Body of pancreas (tissue), 4 donors: ENCODE measurements around the gene PAK5. TPM values are rescaled to one million over a fixed set of nuclear protein-coding genes. Genes with fewer than 3 reads are reported as not detected.

Experiments
- ATAC-seq: fragments of 150-250 bp; one replicate; pipeline ENCODE4 v1.9.1; 2016
- DNase-seq, 4 donors: peaks; one replicate each; pipeline ENCODE4 v3.0.0-alpha.2; 2019
- H3K27ac ChIP-seq, 4 donors: fragments of 200-600 bp; sonication (generic); 1 replicate in 3 of 4; 2 replicates in 1 of 4; pipeline versions ENCODE4 v1.5.1 to v1.6.1; 2016 to 2019; ENCODE audit warnings: mild to moderate bottlenecking in 1 of 4, mixed read lengths in 1 of 4, moderate library complexity in 1 of 4
- H3K27me3 ChIP-seq, 2 donors: fragments of 200-600 bp; sonication (generic); one replicate each; pipeline ENCODE4 v1.6.0; 2016; ENCODE audit warnings: mild to moderate bottlenecking in 1 of 2
- H3K36me3 ChIP-seq, 2 donors: fragments of 200-600 bp; sonication (generic); replicated peaks in 1 of 2; 2 replicates each; pipeline ENCODE4 v1.5.1; 2016; ENCODE audit warnings: low read depth in 2 of 2; ENCODE audit not compliant: insufficient read depth in 1 of 2
- H3K4me1 ChIP-seq: fragments of 200-600 bp; sonication (generic); one replicate; pipeline ENCODE4 v1.6.0; 2016
- H3K4me3 ChIP-seq, 2 donors: fragments of 200-600 bp; sonication (generic); 1 replicate in 1 of 2; 2 replicates in 1 of 2; pipeline ENCODE4 v1.5.1; 2016 to 2019
- H3K9me3 ChIP-seq, 3 donors: fragments of 200-600 bp; sonication (generic); 1 replicate in 2 of 3; 2 replicates in 1 of 3; pipeline ENCODE4 v1.5.1; 2016
- POLR2A ChIP-seq, 3 donors: fragments of 450-650 bp; IDR thresholded peaks; one replicate each; pipeline ENCODE4 v1.6.1; 2016; ENCODE audit warnings: antibody characterized with exemption in 3 of 3, mild to moderate bottlenecking in 2 of 3
- WGBS, 2 donors: methylation state at CpG; one replicate each; pipeline ENCODE4 v1.1.5; 2017; 5-methylcytosine and 5-hydroxymethylcytosine counted together
- intact Hi-C: fragments of 100-400 bp; cut with DNase I; formaldehyde crosslinking; loops from one replicate; pipeline ENCODE4 v1.15.1; 2023
- total RNA-seq, 2 donors: library from RNA; depleted of rRNA; stranded (reverse); fragments of >200 nt; gene quantifications; one replicate each; pipeline ENCODE4 v1.1.0, GENCODE V29; 2016
- TF ChIP-seq, protein P1 (sequence below), 7 experiments: fragments of 450-650 bp in 4 of 7; fragments of 200-600 bp in 3 of 7; sonication (generic) in 3 of 7; IDR thresholded peaks; one replicate each; pipeline ENCODE4 v1.5.1; 2016 to 2019; ENCODE audit warnings: antibody characterized with exemption in 7 of 7

The PAK5 gene
- total RNA-seq, 2 donors from 2014 or later = 0.33 to 0.52 TPM

DNA sequence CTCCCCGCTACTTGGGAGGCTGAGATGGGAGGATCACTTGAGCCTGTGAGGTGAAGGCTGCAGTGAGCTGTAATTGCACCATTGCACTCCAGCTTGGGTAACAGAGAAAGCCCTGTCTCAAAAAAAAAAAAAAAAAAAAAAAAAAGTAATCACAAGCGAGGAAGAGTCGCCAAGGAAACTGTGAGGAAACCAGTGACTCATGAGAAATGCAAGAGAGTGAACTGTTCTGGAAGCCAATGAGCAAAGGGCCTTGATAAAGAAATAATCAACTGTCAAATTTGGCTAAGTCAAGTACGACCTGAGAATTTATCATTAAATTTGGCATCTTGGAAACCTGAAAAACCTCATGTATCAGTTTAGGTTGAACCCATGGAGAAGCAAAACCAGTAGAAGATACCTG, 340.6 kb downstream of the PAK5 start:
- H3K4me3 ChIP-seq = no peak overlapping the region
- H3K27ac ChIP-seq = no peak overlapping the region
- DNase-seq = no peak
- intact Hi-C loops = no loop called here
- no peak for ATAC-seq
- H3K9me3 ChIP-seq = no peaks in the 10 kb centered on the region
- 71 to 74% methylated on average over 4 of the region's 4 CpGs for WGBS, 2 donors
- H3K36me3 ChIP-seq = no peaks in the 10 kb centered on the region
- H3K4me1 ChIP-seq = no peaks in the 10 kb centered on the region
- H3K27me3 ChIP-seq = no peaks in the 10 kb centered on the region
- TF ChIP-seq POLR2A (IDR thresholded peaks at IDR 0.05) = no peak
- TF ChIP-seq, protein P1, sequence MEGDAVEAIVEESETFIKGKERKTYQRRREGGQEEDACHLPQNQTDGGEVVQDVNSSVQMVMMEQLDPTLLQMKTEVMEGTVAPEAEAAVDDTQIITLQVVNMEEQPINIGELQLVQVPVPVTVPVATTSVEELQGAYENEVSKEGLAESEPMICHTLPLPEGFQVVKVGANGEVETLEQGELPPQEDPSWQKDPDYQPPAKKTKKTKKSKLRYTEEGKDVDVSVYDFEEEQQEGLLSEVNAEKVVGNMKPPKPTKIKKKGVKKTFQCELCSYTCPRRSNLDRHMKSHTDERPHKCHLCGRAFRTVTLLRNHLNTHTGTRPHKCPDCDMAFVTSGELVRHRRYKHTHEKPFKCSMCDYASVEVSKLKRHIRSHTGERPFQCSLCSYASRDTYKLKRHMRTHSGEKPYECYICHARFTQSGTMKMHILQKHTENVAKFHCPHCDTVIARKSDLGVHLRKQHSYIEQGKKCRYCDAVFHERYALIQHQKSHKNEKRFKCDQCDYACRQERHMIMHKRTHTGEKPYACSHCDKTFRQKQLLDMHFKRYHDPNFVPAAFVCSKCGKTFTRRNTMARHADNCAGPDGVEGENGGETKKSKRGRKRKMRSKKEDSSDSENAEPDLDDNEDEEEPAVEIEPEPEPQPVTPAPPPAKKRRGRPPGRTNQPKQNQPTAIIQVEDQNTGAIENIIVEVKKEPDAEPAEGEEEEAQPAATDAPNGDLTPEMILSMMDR (IDR thresholded peaks at IDR 0.05) = no peak

DNA sequence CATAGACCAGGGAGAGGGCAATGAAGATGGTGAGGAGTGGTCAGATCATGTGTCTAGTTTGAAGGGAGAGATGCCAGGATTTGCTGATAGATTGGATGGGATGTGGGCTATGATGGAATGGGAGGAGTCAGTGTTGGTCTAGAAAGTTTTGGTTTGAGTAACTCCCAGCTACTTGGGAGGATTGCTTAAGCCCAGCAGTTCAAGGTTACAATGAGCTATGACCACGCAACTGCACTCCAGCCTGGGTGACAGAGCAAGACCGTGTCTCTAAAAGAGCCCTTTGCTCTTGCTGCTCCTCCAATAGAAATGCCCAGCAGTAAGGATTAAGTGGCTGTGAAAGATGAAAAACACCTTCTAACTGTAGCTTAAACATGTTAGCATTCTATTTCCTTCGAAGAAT, 342.7 kb downstream of the PAK5 start:
- H3K4me3 ChIP-seq = no peak overlapping the region
- no peaks in the 10 kb centered on the region for H3K27me3 ChIP-seq
- no peaks in the 10 kb centered on the region for H3K4me1 ChIP-seq
- intact Hi-C loops = no loop called here
- H3K27ac ChIP-seq = no peak overlapping the region
- DNase-seq = no peak
- no peak for ATAC-seq
- 67 to 77% methylated on average over 3 of the region's 3 CpGs for WGBS, 2 donors
- no peaks in the 10 kb centered on the region for H3K9me3 ChIP-seq
- no peak for TF ChIP-seq POLR2A (IDR thresholded peaks at IDR 0.05)
- TF ChIP-seq, protein P1 (IDR thresholded peaks at IDR 0.05) = no peak
- no peaks in the 10 kb centered on the region for H3K36me3 ChIP-seq

DNA sequence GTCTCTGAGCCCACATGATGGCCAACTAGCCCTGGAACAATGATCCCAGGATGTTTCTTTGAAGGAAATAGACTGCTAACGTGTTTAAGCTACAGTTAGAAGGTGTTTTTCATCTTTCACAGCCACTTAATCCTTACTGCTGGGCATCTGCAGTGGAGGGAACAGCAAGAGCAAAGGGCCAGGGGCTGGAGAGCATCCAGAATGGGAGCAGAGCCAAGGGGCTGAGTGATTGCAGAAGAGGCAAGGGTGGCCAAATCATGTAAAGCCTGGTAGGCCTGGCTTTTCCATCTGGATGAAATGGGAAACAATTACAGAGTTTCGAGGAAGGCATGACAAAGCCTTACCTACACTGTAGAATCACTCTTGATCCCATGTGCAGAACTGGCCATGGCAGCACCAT, 343.2 kb downstream of the PAK5 start:
- no peak overlapping the region for H3K27ac ChIP-seq
- intact Hi-C loops = no loop called here
- WGBS, 2 donors = 44 to 52% methylated on average over 2 of the region's 2 CpGs
- no peak for TF ChIP-seq POLR2A (IDR thresholded peaks at IDR 0.05)
- TF ChIP-seq, protein P1 (IDR thresholded peaks at IDR 0.05) = no peak
- H3K4me1 ChIP-seq = no peaks in the 10 kb centered on the region
- no peaks in the 10 kb centered on the region for H3K27me3 ChIP-seq
- H3K36me3 ChIP-seq = no peaks in the 10 kb centered on the region
- DNase-seq (no peak), ATAC-seq (no peak)
- H3K9me3 ChIP-seq = no peaks in the 10 kb centered on the region
- H3K4me3 ChIP-seq = no peak overlapping the region

DNA sequence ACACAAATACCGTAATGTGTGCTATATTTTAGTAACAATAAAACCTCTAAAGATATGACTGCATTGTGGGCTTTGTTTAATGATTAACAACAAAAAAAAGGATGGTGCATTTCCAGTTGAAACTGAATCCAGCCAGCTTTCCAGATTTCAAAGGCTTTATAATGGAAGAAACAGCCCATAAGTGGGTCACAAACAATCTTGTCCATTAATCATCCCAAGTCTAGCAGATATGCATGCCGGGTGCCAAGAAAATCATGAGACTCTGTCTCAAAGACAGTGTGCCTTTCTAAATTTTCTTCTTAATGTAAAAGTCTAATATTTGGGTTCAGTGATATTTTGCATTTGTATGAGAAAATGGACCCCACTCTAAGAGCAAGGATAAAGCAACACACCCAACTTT, 345.1 kb downstream of the PAK5 start:
- no peaks in the 10 kb centered on the region for H3K9me3 ChIP-seq
- DNase-seq = no peak
- TF ChIP-seq POLR2A (IDR thresholded peaks at IDR 0.05) = no peak
- TF ChIP-seq, protein P1 (IDR thresholded peaks at IDR 0.05) = no peak
- H3K4me1 ChIP-seq = no peaks in the 10 kb centered on the region
- intact Hi-C loops = no loop called here
- 28 to 35% methylated on average over 2 of the region's 2 CpGs for WGBS, 2 donors
- no peaks in the 10 kb centered on the region for H3K27me3 ChIP-seq
- no peak overlapping the region for H3K27ac ChIP-seq
- ATAC-seq = no peak
- no peak overlapping the region for H3K4me3 ChIP-seq
- no peaks in the 10 kb centered on the region for H3K36me3 ChIP-seq

DNA sequence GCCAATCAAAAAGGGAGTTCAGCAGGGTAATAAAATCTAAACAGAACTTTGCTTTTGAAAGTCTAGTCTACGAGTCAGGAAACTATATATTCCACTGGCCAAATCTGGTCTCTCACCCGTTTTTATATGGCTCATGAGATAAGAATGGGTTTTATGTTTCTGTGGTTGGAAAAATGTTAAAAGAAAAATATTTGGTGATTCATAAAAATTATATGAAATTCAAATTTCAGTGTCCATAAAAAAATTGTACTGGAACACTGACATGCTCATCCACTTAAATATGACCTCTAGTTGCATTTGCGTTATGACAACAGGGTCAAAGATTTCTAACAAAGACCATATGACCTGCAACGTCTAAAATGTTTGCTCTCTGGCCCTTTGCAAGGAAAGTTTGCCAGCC, 346.8 kb downstream of the PAK5 start:
- TF ChIP-seq POLR2A (IDR thresholded peaks at IDR 0.05) = no peak
- TF ChIP-seq, protein P1 (IDR thresholded peaks at IDR 0.05) = no peak
- Histone ChIP-seq H3K27ac (no peak overlapping the region), H3K27me3 (no peaks in the 10 kb centered on the region), H3K9me3 (no peaks in the 10 kb centered on the region), H3K36me3 (no peaks in the 10 kb centered on the region), H3K4me3 (no peak overlapping the region), H3K4me1 (no peaks in the 10 kb centered on the region)
- ATAC-seq = no peak
- intact Hi-C loops = no loop called here
- WGBS, 2 donors = 42 to 47% methylated on average over 4 of the region's 4 CpGs
- no peak for DNase-seq
